ENCODE data around the gene BAIAP2L1.
A peak's percentile ranks its signal among the peaks of the same experiment; 100 is the strongest.
"Not testable (repeated sequence)": the region's sequence is repeated elsewhere in the genome, so short reads cannot be mapped to it uniquely, and the experiment has no call there.

BAIAP2L1 gene, protein sequence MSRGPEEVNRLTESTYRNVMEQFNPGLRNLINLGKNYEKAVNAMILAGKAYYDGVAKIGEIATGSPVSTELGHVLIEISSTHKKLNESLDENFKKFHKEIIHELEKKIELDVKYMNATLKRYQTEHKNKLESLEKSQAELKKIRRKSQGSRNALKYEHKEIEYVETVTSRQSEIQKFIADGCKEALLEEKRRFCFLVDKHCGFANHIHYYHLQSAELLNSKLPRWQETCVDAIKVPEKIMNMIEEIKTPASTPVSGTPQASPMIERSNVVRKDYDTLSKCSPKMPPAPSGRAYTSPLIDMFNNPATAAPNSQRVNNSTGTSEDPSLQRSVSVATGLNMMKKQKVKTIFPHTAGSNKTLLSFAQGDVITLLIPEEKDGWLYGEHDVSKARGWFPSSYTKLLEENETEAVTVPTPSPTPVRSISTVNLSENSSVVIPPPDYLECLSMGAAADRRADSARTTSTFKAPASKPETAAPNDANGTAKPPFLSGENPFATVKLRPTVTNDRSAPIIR
- 0 to 2.0 (median 0.10) reads per million in 17 experiments for total RNA-seq

DNA sequence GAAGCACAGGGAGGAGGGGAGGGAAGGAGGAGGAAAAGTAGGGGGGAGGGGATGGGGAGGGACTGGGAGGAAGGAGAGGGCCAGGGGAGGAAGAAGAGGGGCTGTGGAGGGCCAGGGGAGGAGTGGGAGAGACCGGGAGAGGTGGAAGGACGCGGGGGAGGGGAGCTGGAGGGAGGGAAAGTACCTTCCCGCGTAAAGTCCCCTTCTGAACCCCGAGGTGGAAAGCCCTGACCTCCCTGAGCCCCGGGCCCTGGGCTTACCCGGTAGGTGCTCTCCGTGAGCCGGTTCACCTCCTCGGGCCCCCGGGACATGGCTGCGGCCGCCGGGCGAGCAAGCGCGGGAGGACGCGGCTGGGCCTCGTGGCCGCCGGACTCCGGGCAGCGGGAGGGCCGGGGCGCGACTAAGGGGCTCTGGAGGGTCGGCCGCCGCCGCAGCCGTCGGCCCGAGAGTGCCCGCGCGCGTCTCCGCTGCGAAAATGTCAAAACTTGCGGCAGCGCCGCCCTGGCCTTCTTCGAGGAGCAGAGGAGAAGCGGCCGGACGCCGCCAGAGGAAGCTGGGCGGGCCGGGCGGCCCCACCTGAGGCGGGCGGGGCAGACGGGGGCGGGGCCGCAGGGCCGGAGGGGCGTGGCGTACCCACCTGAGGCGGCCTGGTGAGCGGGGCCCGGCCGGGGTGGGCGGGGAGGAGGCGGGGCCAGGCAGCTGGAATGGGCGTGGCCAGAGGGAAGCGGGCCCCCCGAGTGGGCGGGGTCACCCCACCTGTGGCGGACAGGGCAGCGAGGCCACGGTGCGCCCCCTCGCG lies at the start of gene BAIAP2L1:
Gene BAIAP2L1 (minus strand): TSS at position 549 of the 799 bp plus-strand sequence. CDS start 238 bp downstream, at position 311.
- peak in 3 of 4 experiments; percentile 18 to 58 (median 31) for DNase-seq

DNA sequence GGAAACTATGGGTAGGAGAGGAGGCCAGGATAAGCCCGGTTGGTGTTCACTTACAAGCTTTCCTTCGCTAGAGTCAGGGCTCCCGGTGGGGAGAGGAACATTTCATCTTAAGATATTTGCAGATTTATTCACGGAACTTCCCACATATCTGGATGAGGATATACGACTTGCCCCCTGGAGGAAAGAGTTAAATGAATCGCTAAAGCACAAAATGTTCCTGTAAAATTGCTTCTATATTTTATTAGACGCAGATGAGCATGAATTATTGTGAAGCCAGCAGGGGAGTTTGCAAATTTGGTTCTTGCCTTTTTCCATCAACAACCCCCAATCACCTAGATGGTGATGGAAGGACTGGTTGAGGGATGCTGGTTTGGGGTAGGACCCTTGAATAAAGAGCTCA lies 47.9 kb upstream of the BAIAP2L1 start:
- no peak for DNase-seq

DNA sequence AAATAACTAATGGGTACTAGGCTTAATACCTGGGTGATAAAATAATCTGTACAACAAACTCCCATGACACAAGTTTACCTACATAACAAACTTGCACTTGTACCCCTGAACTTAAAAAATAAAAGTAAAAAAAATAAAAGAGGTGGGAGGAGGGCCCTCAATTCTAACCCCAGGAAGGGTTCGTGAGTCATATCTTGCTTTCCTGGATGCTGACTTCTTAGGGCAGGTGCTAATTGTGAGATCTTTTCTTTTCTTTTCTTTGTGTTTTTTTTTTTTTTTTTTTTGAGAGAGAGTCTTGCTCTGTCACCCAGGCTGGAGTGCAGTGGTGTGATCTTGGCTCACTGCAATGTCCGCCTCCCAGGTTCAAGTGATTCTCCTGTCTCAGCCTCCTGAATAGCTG lies 40.1 kb upstream of the BAIAP2L1 start:
- not testable (repeated sequence) for DNase-seq

DNA sequence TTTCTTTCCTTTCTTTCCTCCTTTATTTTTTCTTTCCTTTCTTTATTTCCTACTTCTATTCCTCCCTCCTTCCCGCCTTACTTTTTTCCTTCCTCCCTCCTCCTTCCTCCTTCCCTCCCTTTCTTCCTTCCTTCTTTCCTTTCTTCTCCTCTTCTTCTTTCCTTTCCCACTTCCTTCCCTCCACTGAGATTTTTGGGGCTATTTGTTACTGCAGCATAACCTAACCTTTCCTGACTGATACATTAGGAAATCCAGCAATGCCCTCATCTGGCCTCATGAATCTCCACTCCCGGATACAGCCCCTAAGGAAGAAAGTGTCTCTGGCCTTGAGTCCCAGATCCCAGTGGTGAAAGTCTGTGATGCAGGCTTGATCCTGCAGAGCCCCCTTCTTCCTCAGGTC lies 38.6 kb upstream of the BAIAP2L1 start:
- DNase-seq, result no peak

DNA sequence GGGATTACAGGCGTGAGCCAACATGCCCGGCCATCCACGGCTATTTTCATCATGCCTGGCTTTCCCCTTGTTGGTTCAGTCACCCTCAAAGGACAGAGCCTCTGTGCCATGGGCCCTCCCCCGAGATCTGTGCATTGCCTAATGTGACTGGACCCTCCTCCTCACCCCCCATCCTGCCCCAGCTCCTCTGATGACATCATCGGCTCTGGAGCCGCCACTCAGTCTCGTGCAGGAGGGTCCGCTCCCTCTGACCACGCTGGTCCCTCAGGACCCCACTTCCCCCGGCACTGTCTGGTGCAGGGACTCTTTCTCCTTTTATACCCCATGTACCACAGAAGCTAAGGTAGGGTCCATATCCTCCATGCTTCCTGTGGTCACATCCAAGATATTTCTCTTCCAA lies 33.2 kb upstream of the BAIAP2L1 start:
- no peak for DNase-seq

DNA sequence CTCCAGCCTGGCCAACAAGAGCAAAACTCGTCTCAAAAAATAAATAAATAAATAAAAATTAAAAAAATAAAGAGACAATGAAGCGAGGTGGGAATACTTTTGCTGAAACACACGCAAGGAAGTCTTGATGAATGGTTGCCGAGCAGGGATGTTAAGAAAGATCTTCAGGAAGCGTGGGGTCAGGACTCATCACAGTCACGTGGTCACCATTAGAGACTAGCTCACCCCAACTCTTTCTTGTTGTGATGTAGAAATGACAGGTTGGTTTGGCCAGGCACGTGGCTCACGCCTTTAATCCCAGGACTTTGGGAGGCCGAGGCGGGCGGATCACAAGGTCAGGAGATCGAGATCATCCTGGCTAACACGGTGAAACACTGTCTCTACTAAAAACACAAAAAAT lies 28.9 kb upstream of the BAIAP2L1 start:
- no peak for DNase-seq

DNA sequence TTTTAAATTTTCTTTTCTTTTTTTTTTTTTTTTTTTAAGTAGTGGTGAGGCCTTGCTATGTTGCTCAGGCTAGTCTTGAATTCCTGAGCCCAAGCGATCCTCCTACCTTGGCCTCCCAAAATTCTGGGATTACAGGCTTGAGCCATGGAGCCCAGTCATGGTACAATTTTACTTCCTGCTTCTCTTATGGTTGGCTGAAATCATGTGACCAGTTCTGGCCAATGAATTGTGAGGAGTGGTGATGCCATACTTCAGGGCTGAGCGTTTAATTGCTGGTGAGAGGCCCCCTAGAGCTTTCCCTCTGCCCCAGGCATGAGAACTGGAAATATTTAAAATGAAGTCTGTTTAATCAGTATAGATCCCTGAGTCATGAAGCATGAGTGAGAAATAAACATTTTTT lies 22.2 kb upstream of the BAIAP2L1 start:
- DNase-seq, result peak in 3 of 4 experiments; percentile 17 to 31 (median 24)

DNA sequence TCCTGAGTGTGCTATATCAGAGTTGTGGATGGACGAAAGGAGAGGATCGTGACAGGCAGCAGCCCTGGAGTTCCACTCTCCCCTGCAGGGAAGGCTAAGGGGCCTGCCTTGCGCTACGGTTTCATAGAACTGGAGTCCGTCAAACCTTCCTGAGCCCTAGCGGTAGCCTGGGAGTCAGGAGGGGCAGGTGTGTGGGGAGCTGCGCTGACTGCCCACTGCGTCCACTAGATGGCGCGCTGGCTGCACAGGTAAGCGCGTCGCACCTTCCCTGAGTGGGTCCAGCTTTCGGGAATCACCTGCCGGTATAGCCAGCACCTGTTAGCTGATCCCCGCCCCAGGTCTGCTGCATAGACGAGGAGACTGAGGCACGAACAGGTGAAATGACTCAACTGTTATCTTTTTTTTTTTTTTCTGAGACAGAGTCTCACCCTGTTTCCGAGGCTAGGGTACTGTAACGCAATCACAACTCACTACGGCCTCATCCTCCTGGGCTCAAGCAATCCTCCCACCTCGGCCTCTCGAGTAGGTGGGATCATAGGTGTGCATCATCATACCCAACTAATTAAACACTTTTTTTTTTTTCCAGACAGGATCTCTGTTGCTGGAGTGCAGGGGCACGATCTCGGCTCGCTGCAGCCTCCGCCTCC lies 20.2 kb upstream of the BAIAP2L1 start:
- DNase-seq, result peak in 3 of 4 experiments; percentile 20 to 58 (median 33)

DNA sequence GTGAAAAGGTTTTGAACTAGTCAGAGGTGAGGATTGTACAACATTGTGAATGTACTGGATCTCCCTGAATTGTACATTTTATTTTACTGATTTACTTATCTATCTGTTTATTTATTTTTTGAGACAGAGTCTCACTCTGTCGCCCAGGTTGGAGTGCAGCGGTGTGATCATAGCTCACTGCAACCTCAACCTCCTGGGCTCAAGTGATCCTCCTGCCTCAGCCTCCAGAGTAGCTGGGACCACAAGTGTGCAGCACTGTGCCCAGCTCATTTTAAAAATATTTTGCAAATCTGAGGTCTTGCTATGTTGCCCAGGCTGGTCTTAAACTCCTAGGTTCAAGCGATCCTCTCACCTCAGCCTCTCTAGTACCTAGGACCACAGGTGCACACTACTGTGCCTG lies 19.1 kb upstream of the BAIAP2L1 start:
- not testable (repeated sequence) for DNase-seq

DNA sequence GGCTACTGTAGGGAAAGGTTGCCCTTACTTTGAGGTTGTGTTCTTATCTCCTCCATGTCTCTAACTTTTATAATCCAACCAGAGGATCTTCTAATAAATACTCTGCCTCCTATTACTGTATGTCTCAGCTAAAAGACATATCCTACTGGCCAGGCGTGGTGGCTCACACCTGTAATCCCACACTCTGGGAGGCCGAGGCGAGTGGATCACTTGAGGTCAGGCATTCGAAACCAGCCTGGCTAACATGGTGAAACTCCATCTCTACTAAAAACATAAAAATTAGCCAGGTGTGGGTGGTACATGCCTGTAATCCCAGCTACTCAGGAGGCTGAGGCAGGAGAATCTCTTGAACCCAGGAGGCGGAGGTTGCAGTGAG lies 18.4 kb upstream of the BAIAP2L1 start:
- not testable (repeated sequence) for DNase-seq

DNA sequence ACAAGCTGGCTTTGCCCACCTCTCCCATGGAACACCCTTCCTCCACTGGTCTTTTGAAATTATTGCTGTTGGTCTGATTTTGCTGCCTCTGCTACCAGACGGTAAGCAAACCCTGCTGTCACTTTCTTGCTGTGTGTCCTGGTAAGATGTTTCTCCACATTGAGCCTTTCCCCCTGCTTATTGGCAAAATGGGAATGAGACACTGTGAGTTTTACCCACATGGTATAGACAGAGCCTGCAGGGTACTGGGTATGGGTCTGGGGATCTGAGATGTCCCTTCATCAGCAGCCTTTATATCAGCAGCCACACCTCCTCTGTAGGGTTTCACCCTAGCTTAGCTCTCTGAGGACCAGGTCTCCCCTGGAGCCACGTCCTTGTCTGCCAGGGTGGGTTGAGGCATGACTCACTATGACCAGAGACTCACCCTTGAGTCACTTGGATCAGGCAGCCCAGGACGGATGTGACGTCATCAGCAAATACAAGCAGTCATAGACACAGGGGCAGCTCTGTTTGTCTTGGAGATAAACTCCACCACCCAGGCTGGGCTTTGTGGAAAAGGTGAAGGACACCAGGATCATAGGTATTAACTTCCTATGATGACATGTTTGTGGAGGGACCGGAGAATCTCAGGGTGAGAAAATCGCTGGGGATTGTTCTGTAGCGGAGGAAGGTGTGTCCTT lies 17.9 kb upstream of the BAIAP2L1 start:
- DNase-seq, result peak; percentile 47 to 72 (median 56)

DNA sequence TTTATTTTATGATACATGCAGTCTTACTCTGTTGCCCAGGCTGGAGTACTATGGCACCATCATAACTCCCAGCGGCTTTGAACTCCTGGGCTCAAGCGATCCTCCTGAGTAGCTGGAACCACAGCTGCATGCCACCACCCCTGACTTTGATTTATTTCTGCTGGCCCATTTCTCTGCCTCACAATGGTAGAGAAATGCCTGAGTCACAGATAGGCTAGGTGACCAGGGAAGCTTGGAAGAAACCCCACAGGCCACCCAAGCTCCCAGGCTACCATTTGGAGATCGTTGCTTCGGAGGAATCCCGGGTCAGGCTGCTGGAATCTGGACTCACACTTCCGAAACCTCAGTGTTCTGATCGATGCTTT lies 17.4 kb upstream of the BAIAP2L1 start:
- no peak for DNase-seq

DNA sequence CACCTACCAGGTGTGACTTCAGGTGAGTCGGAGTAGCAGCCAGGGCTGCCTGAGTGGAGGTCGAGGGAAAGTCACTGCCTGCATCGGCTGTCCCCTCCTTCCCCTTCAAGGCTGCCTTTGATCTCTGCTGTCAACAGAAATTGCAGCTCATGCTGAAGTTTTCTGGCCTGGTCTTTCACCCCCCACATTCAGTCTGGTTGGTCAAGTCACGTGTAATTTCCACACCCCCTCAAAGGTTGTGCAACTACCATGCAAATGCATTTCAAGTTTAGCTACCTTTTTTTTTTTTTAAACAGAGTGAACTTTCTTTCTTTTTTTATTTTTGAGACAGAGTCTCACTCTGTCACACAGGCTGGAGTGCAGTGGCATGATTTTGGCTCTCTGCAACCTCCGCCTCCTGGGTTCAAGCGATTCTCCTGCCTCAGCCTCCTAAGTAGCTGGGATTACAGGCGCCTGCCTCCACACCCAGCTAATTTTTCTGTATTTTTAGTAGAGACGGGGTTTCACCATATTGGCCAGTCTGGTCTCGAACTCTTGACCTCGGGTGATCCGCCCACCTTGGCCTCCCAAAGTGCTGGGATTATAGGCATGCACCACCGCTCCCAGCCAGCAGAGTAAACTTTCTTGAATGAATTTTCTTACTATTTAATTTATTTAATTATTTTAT lies 16.8 kb upstream of the BAIAP2L1 start:
- peak; percentile 31 to 58 (median 52) for DNase-seq

DNA sequence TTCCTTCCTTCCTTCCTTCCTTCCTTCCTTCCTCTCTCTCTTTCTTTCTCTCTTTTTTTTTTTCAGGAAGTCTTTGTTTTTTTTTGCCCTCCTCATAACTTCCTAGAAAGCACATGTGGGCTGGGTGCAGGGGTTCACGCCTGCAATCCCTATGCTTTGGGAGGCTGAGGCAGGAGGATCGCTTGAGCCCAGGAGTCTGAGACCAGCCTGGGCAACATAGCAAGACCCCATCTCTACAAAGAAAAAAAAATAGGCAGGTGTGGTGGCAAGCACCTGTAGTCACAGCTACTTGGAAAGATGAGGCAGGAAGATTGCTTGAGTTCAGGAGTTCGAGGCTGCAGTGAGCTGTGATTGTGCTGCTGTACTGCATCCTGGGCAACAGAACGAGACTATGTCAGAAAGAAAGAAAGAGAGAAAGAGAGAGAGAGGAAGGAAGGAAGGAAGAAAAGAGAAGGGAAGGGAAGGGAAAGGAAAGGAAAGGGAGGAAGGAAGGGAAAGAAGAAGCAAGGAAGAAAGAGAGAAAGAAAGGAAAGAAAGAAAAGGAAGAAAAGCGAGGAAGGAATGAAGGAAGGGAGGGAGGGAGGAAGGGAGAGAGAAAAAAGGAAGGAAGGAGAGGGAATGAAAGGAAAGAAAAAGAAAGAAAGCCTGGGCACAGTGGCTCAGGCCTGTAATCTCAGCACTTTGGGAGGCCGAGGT lies 13.5 kb upstream of the BAIAP2L1 start:
- no peak for DNase-seq

DNA sequence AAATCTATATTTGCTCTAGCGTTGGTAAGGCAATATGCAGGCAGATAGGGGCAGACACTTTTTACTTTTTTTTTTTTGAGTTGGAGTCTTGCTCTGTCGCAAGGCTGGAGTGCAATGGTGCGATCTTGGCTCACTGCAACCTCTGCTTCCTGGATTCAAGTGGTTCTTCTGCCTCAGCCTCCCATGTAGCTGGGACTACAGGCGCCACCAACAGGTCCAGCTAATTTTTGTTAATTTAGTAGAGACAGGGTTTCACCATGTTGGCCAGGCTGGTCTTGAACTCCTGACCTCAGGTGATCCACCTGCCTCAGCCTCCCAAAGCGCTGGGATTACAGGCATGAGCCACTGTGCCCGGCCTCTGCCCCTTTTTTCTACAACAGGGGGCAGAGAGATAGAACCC lies 12.8 kb upstream of the BAIAP2L1 start:
- DNase-seq, result not testable (repeated sequence)

DNA sequence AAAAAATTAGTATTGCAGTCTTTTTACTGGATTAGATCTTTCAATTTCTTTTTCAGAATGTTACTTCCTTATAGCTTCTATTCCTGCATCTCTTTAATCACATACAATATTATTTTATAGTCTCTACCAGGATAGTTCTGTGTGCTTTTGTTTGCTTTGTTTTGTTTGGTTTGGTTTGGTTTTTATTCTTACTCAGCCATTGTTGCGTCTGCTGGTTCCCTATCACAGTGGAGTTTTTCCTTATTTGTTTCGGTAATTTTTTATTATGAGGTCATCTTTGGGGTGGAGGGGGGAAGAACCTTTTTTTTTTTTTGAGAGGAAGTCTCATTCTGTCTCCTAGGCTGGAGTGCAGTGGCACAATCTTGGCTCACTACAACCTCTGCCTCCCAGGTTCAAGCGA lies 9.0 kb upstream of the BAIAP2L1 start:
- DNase-seq, result no peak

DNA sequence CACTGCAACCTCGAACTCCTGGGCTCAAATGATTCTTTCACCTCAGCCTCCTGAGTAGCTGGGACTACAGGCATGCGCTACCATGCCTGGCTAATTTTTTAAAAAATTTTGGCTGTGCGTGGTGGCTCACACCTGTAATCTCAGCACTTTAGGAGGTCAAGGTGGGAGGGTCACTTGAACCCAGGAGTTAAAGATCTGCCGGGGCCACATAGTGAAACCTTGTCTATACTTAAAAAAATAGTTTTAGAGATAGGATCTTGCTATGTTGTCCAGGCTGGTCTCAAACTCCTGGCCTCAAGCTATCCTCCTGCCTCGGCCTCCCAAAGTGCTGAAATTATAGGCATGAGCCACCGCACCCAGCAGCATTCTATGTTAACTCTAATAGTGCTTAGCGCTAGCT lies 7.3 kb upstream of the BAIAP2L1 start:
- DNase-seq, result not testable (repeated sequence)

DNA sequence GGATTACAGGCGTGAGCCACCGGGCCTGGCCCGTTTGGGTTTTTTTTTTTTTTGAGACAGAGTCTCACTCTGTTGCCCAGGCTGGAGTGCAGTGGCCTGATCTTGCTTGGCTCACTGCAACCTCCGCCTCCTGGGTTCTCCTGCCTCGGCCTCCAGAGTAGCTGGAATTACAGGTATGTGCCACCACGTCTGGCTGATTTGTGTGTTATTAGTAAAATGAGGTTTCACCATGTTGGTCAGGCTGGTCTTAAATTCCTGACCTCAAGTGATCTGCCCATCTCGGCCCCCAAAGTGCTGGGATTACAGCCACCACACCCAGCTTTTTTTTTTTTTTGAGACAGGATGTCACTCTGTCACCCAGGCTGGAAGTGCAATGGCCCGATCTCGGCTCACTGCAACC lies 5.9 kb upstream of the BAIAP2L1 start:
- no peak for DNase-seq

DNA sequence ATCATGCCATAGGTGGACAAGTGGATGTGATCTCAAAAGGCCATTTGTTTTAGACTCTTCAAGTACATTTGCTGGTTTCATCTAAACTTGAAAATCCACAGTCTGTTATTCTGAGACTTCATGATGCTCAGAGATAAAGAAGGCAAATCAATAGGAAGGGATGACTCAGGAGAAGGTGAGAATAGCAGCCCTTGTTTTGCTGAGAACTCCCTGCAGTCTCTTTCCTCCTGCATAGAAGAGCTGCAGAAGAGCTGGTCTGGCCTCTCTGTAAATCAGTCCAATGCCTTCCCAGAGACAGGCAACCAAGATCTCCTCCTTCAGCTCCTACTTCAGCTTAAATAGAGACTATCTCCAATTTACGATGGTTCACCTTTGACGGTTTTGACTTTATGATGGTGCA lies 4.0 kb upstream of the BAIAP2L1 start:
- no peak for DNase-seq

DNA sequence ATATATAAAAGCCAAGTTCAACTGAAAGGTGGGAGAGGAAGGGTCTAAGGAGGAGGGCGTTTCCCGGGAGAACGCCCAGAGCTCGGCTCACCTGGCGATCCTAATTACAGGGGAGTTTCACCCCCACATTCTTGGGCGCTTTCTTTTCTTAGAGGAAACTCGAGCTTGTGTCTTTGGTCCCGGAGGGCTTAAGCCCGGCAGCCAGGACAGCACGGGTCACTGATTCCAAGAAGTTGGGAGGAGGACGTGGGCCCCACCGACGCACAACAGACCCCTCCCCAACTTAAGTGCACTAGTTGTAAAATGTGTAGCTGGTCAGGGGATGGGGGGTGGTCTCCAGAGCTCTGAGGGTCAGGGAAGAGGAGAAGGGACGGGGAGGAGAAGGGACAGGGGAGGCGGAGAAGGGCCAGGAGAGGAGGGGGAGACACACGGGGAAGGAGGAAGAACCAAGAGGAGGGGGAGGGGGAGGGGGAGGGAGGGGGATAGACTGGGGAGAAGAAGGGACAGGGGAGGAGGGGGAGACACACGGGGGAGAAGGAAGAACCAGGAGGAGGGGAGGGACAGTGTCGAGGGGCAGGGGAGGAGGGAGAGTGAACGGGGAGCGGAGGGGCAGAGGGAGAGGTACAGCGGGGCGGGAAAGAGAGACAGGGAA lies 874 bp downstream of the BAIAP2L1 start:
- no peak for DNase-seq

DNA sequence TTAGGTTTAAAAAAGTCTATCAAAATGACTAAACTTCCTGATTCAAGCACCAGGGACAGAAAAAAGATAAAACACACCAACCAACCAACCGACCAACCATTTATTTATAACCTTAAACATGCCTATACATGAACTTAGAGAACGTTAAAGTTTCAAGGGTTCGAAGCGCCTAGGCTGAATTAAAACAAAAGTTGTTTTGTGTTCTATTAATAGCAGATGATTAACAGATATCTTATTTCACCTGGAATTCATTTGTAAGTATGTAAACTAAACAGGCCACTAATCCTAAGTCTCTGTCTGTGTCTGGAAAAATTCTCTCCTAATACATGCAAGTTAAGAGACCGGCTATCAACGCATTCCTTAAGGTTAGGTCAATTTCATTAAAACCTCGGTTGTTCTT lies 1.4 kb downstream of the BAIAP2L1 start:
- DNase-seq, result no peak

Data from suppressor macrophage (primary cell).